ENCODE data around the gene OXGR1. TPM values are rescaled to one million over a fixed set of nuclear protein-coding genes. Genes with fewer than 3 reads are reported as not detected.

Gene OXGR1
- total RNA-seq, 1 experiment from 2014 or later = not detected

DNA sequence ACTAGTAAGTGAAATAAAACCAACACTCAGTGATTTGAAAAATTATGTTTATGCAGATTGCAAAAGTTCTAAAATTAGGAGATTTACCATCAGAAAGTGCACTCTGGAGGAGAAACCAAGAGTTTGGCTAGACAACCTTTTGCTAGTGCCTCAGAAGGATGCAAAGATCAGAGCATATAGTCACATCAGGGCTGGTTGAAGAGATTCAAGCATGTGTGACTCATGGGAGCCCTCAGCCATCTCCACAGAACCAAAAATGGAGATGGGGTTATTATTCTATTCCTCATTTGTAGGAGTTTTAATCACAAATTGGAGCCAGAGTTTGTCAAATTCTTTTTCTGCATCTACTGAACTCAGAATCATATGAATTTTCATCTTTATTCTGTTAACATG lies 32.9 kb upstream of the OXGR1 start:
- H2AK5ac ChIP-seq (ENCODE audit: insufficient read length, low read length) = no peak overlapping the region
- H3K9me3 Mint-ChIP-seq = no peaks in the 10 kb centered on the region
- H3K4me1 Mint-ChIP-seq = no peaks in the 10 kb centered on the region
- no peak overlapping the region for H3T11ph ChIP-seq (ENCODE audit: low read length)
- DNase-seq = no peak
- no peak overlapping the region for H3K18ac ChIP-seq (ENCODE audit: insufficient read length, low read depth, low read length)
- H3K79me2 ChIP-seq (ENCODE audit: insufficient read depth, low read length) = no peaks in the 10 kb centered on the region
- no peak overlapping the region for H3K9ac ChIP-seq (ENCODE audit: extremely low read depth, insufficient read length, low read length)
- no peaks in the 10 kb centered on the region; a peak in 1 of 7 replicates for H3K36me3 Mint-ChIP-seq (ENCODE audit: insufficient read depth in 1 of 3, low read depth in 3 of 3)
- H3K9me3 ChIP-seq (ENCODE audit: control insufficient read depth, low read depth, low read length) = no peaks in the 10 kb centered on the region
- H3K27ac Mint-ChIP-seq = no peak overlapping the region
- no peaks in the 10 kb centered on the region for H3K4me1 ChIP-seq (ENCODE audit: insufficient read depth, low read length)
- H4K91ac ChIP-seq (ENCODE audit: insufficient read length, low read depth, low read length) = no peak overlapping the region
- no peak overlapping the region for H4K8ac ChIP-seq (replicated peaks; ENCODE audit: insufficient read length, low read depth, low read length)
- peaks cover 23% of the 10 kb centered on the region for H3K27me3 Mint-ChIP-seq (ENCODE audit: low read depth)
- H3K23me2 ChIP-seq (ENCODE audit: insufficient read length, low read depth, low read length, poor library complexity, severe bottlenecking) = no peaks in the 10 kb centered on the region
- TF ChIP-seq, protein P1, sequence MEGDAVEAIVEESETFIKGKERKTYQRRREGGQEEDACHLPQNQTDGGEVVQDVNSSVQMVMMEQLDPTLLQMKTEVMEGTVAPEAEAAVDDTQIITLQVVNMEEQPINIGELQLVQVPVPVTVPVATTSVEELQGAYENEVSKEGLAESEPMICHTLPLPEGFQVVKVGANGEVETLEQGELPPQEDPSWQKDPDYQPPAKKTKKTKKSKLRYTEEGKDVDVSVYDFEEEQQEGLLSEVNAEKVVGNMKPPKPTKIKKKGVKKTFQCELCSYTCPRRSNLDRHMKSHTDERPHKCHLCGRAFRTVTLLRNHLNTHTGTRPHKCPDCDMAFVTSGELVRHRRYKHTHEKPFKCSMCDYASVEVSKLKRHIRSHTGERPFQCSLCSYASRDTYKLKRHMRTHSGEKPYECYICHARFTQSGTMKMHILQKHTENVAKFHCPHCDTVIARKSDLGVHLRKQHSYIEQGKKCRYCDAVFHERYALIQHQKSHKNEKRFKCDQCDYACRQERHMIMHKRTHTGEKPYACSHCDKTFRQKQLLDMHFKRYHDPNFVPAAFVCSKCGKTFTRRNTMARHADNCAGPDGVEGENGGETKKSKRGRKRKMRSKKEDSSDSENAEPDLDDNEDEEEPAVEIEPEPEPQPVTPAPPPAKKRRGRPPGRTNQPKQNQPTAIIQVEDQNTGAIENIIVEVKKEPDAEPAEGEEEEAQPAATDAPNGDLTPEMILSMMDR (conservative IDR thresholded peaks at IDR 0.05) = no peak
- H4K20me1 ChIP-seq (ENCODE audit: control insufficient read depth, insufficient read depth, insufficient read length) = no peaks in the 10 kb centered on the region
- H3K27me3 ChIP-seq (ENCODE audit: insufficient read depth, low read length) = no peaks in the 10 kb centered on the region
- H3K4ac ChIP-seq (ENCODE audit: low read depth, low read length) = no peak overlapping the region
- no peak overlapping the region for H3K56ac ChIP-seq (ENCODE audit: insufficient read length, low read depth, low read length)
- no peak overlapping the region for H2BK15ac ChIP-seq (ENCODE audit: low read depth, low read length)
- no peak overlapping the region for H3K14ac ChIP-seq (ENCODE audit: insufficient read depth, low read length)
- no peak overlapping the region for H3K4me2 ChIP-seq (ENCODE audit: insufficient read depth, insufficient read length, low read length)
- no peak overlapping the region for H4K5ac ChIP-seq (ENCODE audit: insufficient read length, low read depth, low read length)
- no peak overlapping the region for H2AFZ ChIP-seq (ENCODE audit: low read length)
- H3K27ac ChIP-seq (ENCODE audit: insufficient read length, low read depth, low read length) = no peak overlapping the region
- H2BK12ac ChIP-seq (ENCODE audit: insufficient read length, low read depth, low read length) = no peak overlapping the region
- H2BK20ac ChIP-seq (ENCODE audit: low read depth, low read length, poor library complexity, severe bottlenecking) = no peak overlapping the region
- no peak overlapping the region for H3K4me3 Mint-ChIP-seq
- H3K79me1 ChIP-seq (ENCODE audit: insufficient read depth, low read depth, low read length, poor library complexity, severe bottlenecking) = no peaks in the 10 kb centered on the region
- H2BK5ac ChIP-seq (ENCODE audit: insufficient read length, low read length) = no peak overlapping the region
- H3K23ac ChIP-seq (ENCODE audit: insufficient read length, low read depth, low read length) = no peak overlapping the region
- H2BK120ac ChIP-seq (ENCODE audit: low read depth, low read length, poor library complexity, severe bottlenecking) = no peak overlapping the region

All from H9 (cell line).